Stimulated activated CD8-positive, alpha-beta memory T cell treated with anti-CD3 and anti-CD28 coated beads, Interleukin-12 subunit alpha, Interleukin-12 subunit beta, amount 100 ng/mL, for 4 hours (primary cell): ENCODE measurements around the gene MAST2.

Experiments
- DNase-seq: peaks from one replicate; pipeline ENCODE4 v3.0.0-alpha.2; 2020; ENCODE audit warnings: low read depth

The MAST2 gene

GRCh38 chr1:45982359-45982758, 178.9 kb downstream of the MAST2 start:
- no peak for DNase-seq

- DNase-seq: no peak
Measured at GRCh38 chr1:45983967-45984366, 180.6 kb downstream of the MAST2 start.

- DNase-seq: no peak
Measured at GRCh38 chr1:45987204-45987603, 183.8 kb downstream of the MAST2 start.

- DNase-seq: no peak
Measured at GRCh38 chr1:45989249-45989648, 185.8 kb downstream of the MAST2 start.

- no peak for DNase-seq
Measured at GRCh38 chr1:45994423-45994822, 191.0 kb downstream of the MAST2 start.

GRCh38 chr1:45995298-45995697, 191.9 kb downstream of the MAST2 start:
- no peak for DNase-seq

GRCh38 chr1:45998020-45998617, 194.7 kb downstream of the MAST2 start:
- DNase-seq: no peak

- no peak for DNase-seq
Measured at GRCh38 chr1:45999507-45999906, 196.1 kb downstream of the MAST2 start.

GRCh38 chr1:46001081-46001785, 197.8 kb downstream of the MAST2 start:
- no peak for DNase-seq

- DNase-seq: no peak
Measured at GRCh38 chr1:46002551-46003150, 199.2 kb downstream of the MAST2 start.

GRCh38 chr1:46003315-46003714, 199.9 kb downstream of the MAST2 start:
- DNase-seq: no peak

- no peak for DNase-seq
Measured at GRCh38 chr1:46004492-46004891, 201.1 kb downstream of the MAST2 start.

GRCh38 chr1:46005594-46005993, 202.2 kb downstream of the MAST2 start:
- no peak for DNase-seq

GRCh38 chr1:46008585-46008984, 205.2 kb downstream of the MAST2 start:
- DNase-seq: no peak

GRCh38 chr1:46010611-46011010, 207.2 kb downstream of the MAST2 start:
- DNase-seq: no peak

- DNase-seq: no peak
Measured at GRCh38 chr1:46011121-46011695, 207.8 kb downstream of the MAST2 start.

- no peak for DNase-seq
Measured at GRCh38 chr1:46012236-46012635, 208.8 kb downstream of the MAST2 start.

- DNase-seq: no peak
Measured at GRCh38 chr1:46013581-46013980, 210.2 kb downstream of the MAST2 start.

GRCh38 chr1:46017876-46018503, 214.6 kb downstream of the MAST2 start:
- no peak for DNase-seq

- no peak for DNase-seq
Measured at GRCh38 chr1:46019348-46019747, 215.9 kb downstream of the MAST2 start.

- no peak for DNase-seq
Measured at GRCh38 chr1:46020010-46020409, 216.6 kb downstream of the MAST2 start.
